AG09309 (cell line): ENCODE data around the gene CD79B.

Experiments
- DNase-seq: peaks from one replicate; pipeline ENCODE4 v3.0.0-alpha.2; 2010; ENCODE audit warnings: low read depth
- H3K4me3 ChIP-seq: 2 replicates; pipeline ENCODE4 v1.5.1; 2011; ENCODE audit warnings: mild to moderate bottlenecking, low read depth, low read length, moderate library complexity; ENCODE audit not compliant: control insufficient read depth
- CTCF ChIP-seq: IDR thresholded peaks from 2 replicates; pipeline ENCODE4 v1.5.1; 2011; ENCODE audit warnings: mild to moderate bottlenecking, low read depth, low read length, inconsistent platforms; ENCODE audit not compliant: insufficient read depth, control insufficient read depth; ENCODE audit errors: missing control alignments

The CD79B gene

GRCh38 chr17:63941162-63941561 is 9.0 kb upstream of the CD79B start:
- H3K4me3 ChIP-seq: no peak overlapping the region
- no peak for DNase-seq

GRCh38 chr17:63940584-63940983 is 8.5 kb upstream of the CD79B start:
- TF ChIP-seq CTCF: no peak
- no peak for DNase-seq
- H3K4me3 ChIP-seq: no peak overlapping the region

More at GRCh38 chr17:63941162-63941561, 9.0 kb upstream of the CD79B start:
- no peak for TF ChIP-seq CTCF

- no peak overlapping the region for H3K4me3 ChIP-seq
- no peak for DNase-seq
- no peak for TF ChIP-seq CTCF
Observed at GRCh38 chr17:63939884-63940283, 7.8 kb upstream of the CD79B start.

GRCh38 chr17:63939401-63939800 is 7.3 kb upstream of the CD79B start:
- TF ChIP-seq CTCF: no peak
- H3K4me3 ChIP-seq: no peak overlapping the region
- no peak for DNase-seq

- H3K4me3 ChIP-seq: no peak overlapping the region
- no peak for DNase-seq
- TF ChIP-seq CTCF: no peak
Observed at GRCh38 chr17:63937920-63938319, 5.8 kb upstream of the CD79B start.

GRCh38 chr17:63937319-63937718 is 5.2 kb upstream of the CD79B start:
- DNase-seq: no peak
- TF ChIP-seq CTCF: no peak
- H3K4me3 ChIP-seq: no peak overlapping the region
